HG03439 (cell line): ENCODE data around the gene MLYCD.
"Not testable (repeated sequence)": the region's sequence is repeated elsewhere in the genome, so short reads cannot be mapped to it uniquely, and the experiment has no call there.

Source experiments
- ATAC-seq: cut with Tn5 transposase; IDR thresholded peaks from one replicate; pipeline ENCODE4 v1.9.1; 2021; ENCODE audit warnings: mild to moderate bottlenecking, moderate library complexity; ENCODE audit not compliant: unreplicated experiment

The MLYCD gene

GRCh38 chr16:83939266-83939855 is 40.4 kb downstream of the MLYCD start:
- ATAC-seq = no peak

GRCh38 chr16:83940119-83940518 is 41.2 kb downstream of the MLYCD start:
- no peak for ATAC-seq

GRCh38 chr16:83940630-83941378 is 41.9 kb downstream of the MLYCD start:
- ATAC-seq = no peak

- ATAC-seq = not testable (repeated sequence)
Observed at GRCh38 chr16:83941546-83941945, 42.6 kb downstream of the MLYCD start.

GRCh38 chr16:83942074-83942473 is 43.2 kb downstream of the MLYCD start:
- no peak for ATAC-seq

GRCh38 chr16:83942815-83943515 is 44.0 kb downstream of the MLYCD start:
- ATAC-seq = no peak

GRCh38 chr16:83943516-83944050 is 44.7 kb downstream of the MLYCD start:
- no peak for ATAC-seq

- no peak for ATAC-seq
Observed at GRCh38 chr16:83945587-83945986, 46.7 kb downstream of the MLYCD start.

- no peak for ATAC-seq
Observed at GRCh38 chr16:83946154-83946780, 47.4 kb downstream of the MLYCD start.

GRCh38 chr16:83946781-83947566 is 48.1 kb downstream of the MLYCD start:
- ATAC-seq = no peak

GRCh38 chr16:83947642-83948234 is 48.8 kb downstream of the MLYCD start:
- no peak for ATAC-seq

- ATAC-seq = no peak
Observed at GRCh38 chr16:83948914-83949723, 50.2 kb downstream of the MLYCD start.

- ATAC-seq = no peak
Observed at GRCh38 chr16:83949724-83950001, 50.7 kb downstream of the MLYCD start.

GRCh38 chr16:83950862-83951399 is 52.0 kb downstream of the MLYCD start:
- not testable (repeated sequence) for ATAC-seq

- ATAC-seq = no peak
Observed at GRCh38 chr16:83951544-83951943, 52.6 kb downstream of the MLYCD start.

- no peak for ATAC-seq
Observed at GRCh38 chr16:83952587-83952939, 53.6 kb downstream of the MLYCD start.

- ATAC-seq = peak; percentile 73
Observed at GRCh38 chr16:83952940-83953795, 54.3 kb downstream of the MLYCD start, which contains the start of gene OSGIN1. Gene OSGIN1 (plus strand): TSS chr16:83953240. CDS start chr16:83957672, 4,432 bp downstream.
